Peyer's patch (tissue), 4 donors: ENCODE results near the gene ARFRP1. TPM values are rescaled to one million over a fixed set of nuclear protein-coding genes. Genes with fewer than 3 reads are reported as not detected.
"Not testable (repeated sequence)": the region's sequence is repeated elsewhere in the genome, so short reads cannot be mapped to it uniquely, and the experiment has no call there.

Source experiments
- DNase-seq, 3 donors: peaks; one replicate each; pipeline ENCODE4 v3.0.0-alpha.2; 2017 to 2019
- H3K27ac ChIP-seq, 4 donors: fragments of 200-600 bp; sonication (generic); one replicate each; pipeline ENCODE4 v1.5.1; 2016 to 2019
- H3K27me3 ChIP-seq, 2 donors: fragments of 200-600 bp; sonication (generic); one replicate each; pipeline ENCODE4 v1.5.1; 2019
- H3K36me3 ChIP-seq, 3 donors: fragments of 200-600 bp; sonication (generic); one replicate each; pipeline ENCODE4 v1.5.1; 2016 to 2019
- H3K4me1 ChIP-seq, 4 donors: fragments of 200-600 bp; sonication (generic); one replicate each; pipeline ENCODE4 v1.5.1; 2016 to 2019
- H3K4me3 ChIP-seq, 4 donors: fragments of 200-600 bp; sonication (generic); 1 replicate in 3 of 4; 2 replicates in 1 of 4; pipeline ENCODE4 v1.5.1; 2016 to 2019; ENCODE audit warnings: mild to moderate bottlenecking in 1 of 4
- H3K9me3 ChIP-seq, 4 donors: fragments of 200-600 bp; sonication (generic); one replicate each; pipeline ENCODE4 v1.5.1; 2016 to 2019; ENCODE audit warnings: mild to moderate bottlenecking in 1 of 4
- CTCF ChIP-seq, 6 experiments: fragments of 450-650 bp in 4 of 6; fragments of 200-600 bp in 2 of 6; sonication (generic) in 1 of 6; IDR thresholded peaks; one replicate each; pipeline ENCODE4 v1.5.1; 2017 to 2019; ENCODE audit warnings: antibody characterized with exemption in 6 of 6, mild to moderate bottlenecking in 3 of 6, moderate library complexity in 1 of 6
- POLR2A ChIP-seq, 2 donors: fragments of 450-650 bp; IDR thresholded peaks; one replicate each; pipeline ENCODE4 v1.5.1; 2017; ENCODE audit warnings: antibody characterized with exemption in 2 of 2, mild to moderate bottlenecking in 2 of 2, moderate library complexity in 2 of 2
- small RNA-seq, 2 donors: library from RNA; depleted of rRNA; stranded (forward); fragments of <200 nt; gene quantifications; one replicate each; pipeline ENCODE3, GENCODE V24; 2016
- total RNA-seq, 4 donors: library from RNA; depleted of rRNA; stranded (reverse); fragments of >200 nt; gene quantifications; one replicate each; pipeline ENCODE4 v1.1.0, GENCODE V29; 2016

ARFRP1 gene
- total RNA-seq, 4 donors from 2014 or later = 39.1 to 67.6 (median 46.3) TPM

GRCh38 chr20:63652192-63652980 is 55.4 kb downstream of the ARFRP1 start:
- Histone ChIP-seq H3K27me3 (peaks cover 0 to 20% of the 10 kb centered on the region in 2 donors), H3K9me3 (no peaks in the 10 kb centered on the region), H3K4me3 (peak overlapping the region; percentile 37 to 68 (median 60)), H3K36me3 (no peaks in the 10 kb centered on the region), H3K27ac (peak overlapping the region in 2 of 4 donors; percentile 43 to 67), H3K4me1 (peaks cover 0 to 34% (median 14%) of the 10 kb centered on the region in 4 donors)
- TF ChIP-seq POLR2A (IDR thresholded peaks at IDR 0.05) = no peak
- no peak for DNase-seq

GRCh38 chr20:63651942-63652191 is 55.9 kb downstream of the ARFRP1 start:
- no peak for TF ChIP-seq CTCF (IDR thresholded peaks at IDR 0.05)
- TF ChIP-seq POLR2A (IDR thresholded peaks at IDR 0.05) = no peak
- no peak for DNase-seq
- H3K36me3 ChIP-seq = no peaks in the 10 kb centered on the region
- H3K27me3 ChIP-seq = peaks cover 0 to 20% of the 10 kb centered on the region in 2 donors
- H3K9me3 ChIP-seq = no peaks in the 10 kb centered on the region
- peaks cover 0 to 33% (median 13%) of the 10 kb centered on the region in 4 donors for H3K4me1 ChIP-seq
- peak overlapping the region in 3 of 4 donors; percentile 60 to 68 (median 61) for H3K4me3 ChIP-seq
- peak overlapping the region in 2 of 4 donors; percentile 43 to 67 for H3K27ac ChIP-seq

- H3K4me3 ChIP-seq, H3K36me3 ChIP-seq, H3K9me3 ChIP-seq, H3K27ac ChIP-seq, DNase-seq: not testable (repeated sequence)
- Histone ChIP-seq H3K27me3 (peaks cover 0 to 20% of the 10 kb centered on the region in 2 donors), H3K4me1 (peaks cover 0 to 33% (median 13%) of the 10 kb centered on the region in 4 donors)
These were observed 57.3 kb downstream of the ARFRP1 start for GRCh38 chr20:63650486-63650885.

GRCh38 chr20:63648895-63649589 is 58.7 kb downstream of the ARFRP1 start:
- no peak for DNase-seq
- H3K4me1 ChIP-seq = peaks cover 0 to 30% (median 10%) of the 10 kb centered on the region in 4 donors
- no peaks in the 10 kb centered on the region for H3K9me3 ChIP-seq
- no peak for TF ChIP-seq POLR2A (IDR thresholded peaks at IDR 0.05)
- TF ChIP-seq CTCF (IDR thresholded peaks at IDR 0.05) = no peak
- H3K4me3 ChIP-seq = no peak overlapping the region
- H3K36me3 ChIP-seq = no peaks in the 10 kb centered on the region
- peaks cover 0 to 20% of the 10 kb centered on the region in 2 donors for H3K27me3 ChIP-seq
- no peak overlapping the region for H3K27ac ChIP-seq

Small RNA genes lying within 50 kb of the gene (small RNA-seq; reads per million reads assigned to genes)
- 0 reads per million in 2 donors for gene LIME1
- gene TNFRSF6B = 0 reads per million in 2 donors

Other genes with a start within 250 kb of the ARFRP1 start
- not detected for gene KCNQ2, start 235.3 kb downstream of the ARFRP1 start, total RNA-seq
- gene EEF1A2, start 208.9 kb downstream of the ARFRP1 start, total RNA-seq = 1 to 10 TPM in 3 of 4 donors, under 1 TPM in 1; 0.67 to 3.3 (median 2.1) TPM
- gene PPDPF, start 187.2 kb downstream of the ARFRP1 start, total RNA-seq = 100 to 1,000 TPM in 3 of 4 donors, 10 to 100 TPM in 1; 94.1 to 435 (median 193) TPM
- gene PTK6, start 170.6 kb downstream of the ARFRP1 start, total RNA-seq = 100 to 1,000 TPM in 1 of 4 donors, 10 to 100 TPM in 2, 1 to 10 TPM in 1; 8.3 to 109 (median 84.5) TPM
- gene SRMS, start 160.2 kb downstream of the ARFRP1 start, total RNA-seq = not detected
- under 1 TPM in 1 of 4 donors, not detected in 3; 0.67 TPM for gene FNDC11, start 153.8 kb downstream of the ARFRP1 start, total RNA-seq
- gene HELZ2, start 133.7 kb downstream of the ARFRP1 start, total RNA-seq = 10 to 100 TPM; 32.2 to 42.0 (median 38.4) TPM
- 10 to 100 TPM; 13.8 to 24.5 (median 17.1) TPM for gene GMEB2, start 80.9 kb downstream of the ARFRP1 start, total RNA-seq
- gene STMN3, start 54.6 kb downstream of the ARFRP1 start, total RNA-seq = 10 to 100 TPM in 1 of 4 donors, 1 to 10 TPM in 3; 3.4 to 23.1 (median 5.6) TPM
- 10 to 100 TPM; 25.6 to 61.1 (median 30.2) TPM for gene RTEL1, start 49.7 kb downstream of the ARFRP1 start, total RNA-seq
- gene TNFRSF6B, start 11.3 kb downstream of the ARFRP1 start, total RNA-seq = 1 to 10 TPM in 3 of 4 donors, not detected in 1; 2.1 to 4.2 (median 2.7) TPM
- 10 to 100 TPM; 48.9 to 67.7 (median 54.7) TPM for gene ZGPAT, start 63 bp upstream of the ARFRP1 start, total RNA-seq
- 10 to 100 TPM; 32.6 to 55.3 (median 41.0) TPM for gene LIME1, start 28.7 kb upstream of the ARFRP1 start, total RNA-seq
- 10 to 100 TPM; 34.2 to 54.5 (median 40.4) TPM for gene SLC2A4RG, start 31.8 kb upstream of the ARFRP1 start, total RNA-seq
- 10 to 100 TPM in 1 of 4 donors, 1 to 10 TPM in 3; 1.9 to 33.0 (median 4.4) TPM for gene ZBTB46, start 123.3 kb upstream of the ARFRP1 start, total RNA-seq
- gene ABHD16B, start 153.5 kb upstream of the ARFRP1 start, total RNA-seq = not detected
- gene TPD52L2, start 157.3 kb upstream of the ARFRP1 start, total RNA-seq = 10 to 100 TPM; 59.4 to 78.7 (median 65.1) TPM
- 100 to 1,000 TPM in 3 of 4 donors, 10 to 100 TPM in 1; 41.3 to 137 (median 113) TPM for gene DNAJC5, start 187.2 kb upstream of the ARFRP1 start, total RNA-seq
- 100 to 1,000 TPM in 3 of 4 donors, 10 to 100 TPM in 1; 70.4 to 189 (median 136) TPM for gene UCKL1, start 248.4 kb upstream of the ARFRP1 start, total RNA-seq